ENCODE measurements around the gene SPPL2C.

Gene SPPL2C

GRCh38 chr17:45869676-45870341, 25.1 kb downstream of the SPPL2C start:
- TF ChIP-seq CTCF (conservative IDR thresholded peaks at IDR 0.05) (no peak), ZFX (IDR thresholded peaks at IDR 0.05) (no peak)
- H3K27ac ChIP-seq, result no peak overlapping the region

GRCh38 chr17:45870342-45870974, 25.8 kb downstream of the SPPL2C start:
- TF ChIP-seq ZFX (IDR thresholded peaks at IDR 0.05) (no peak), CTCF (conservative IDR thresholded peaks at IDR 0.05) (no peak)
- H3K27ac ChIP-seq, result no peak overlapping the region

- TF ChIP-seq ZFX (IDR thresholded peaks at IDR 0.05), result no peak
- no peak for TF ChIP-seq CTCF (conservative IDR thresholded peaks at IDR 0.05)
- H3K27ac ChIP-seq, result no peak overlapping the region
These were observed 27.0 kb downstream of the SPPL2C start for GRCh38 chr17:45871718-45872117.

GRCh38 chr17:45873728-45874127, 29.0 kb downstream of the SPPL2C start:
- TF ChIP-seq CTCF (conservative IDR thresholded peaks at IDR 0.05) (no peak), ZFX (IDR thresholded peaks at IDR 0.05) (no peak)
- H3K27ac ChIP-seq, result no peak overlapping the region

DNA sequence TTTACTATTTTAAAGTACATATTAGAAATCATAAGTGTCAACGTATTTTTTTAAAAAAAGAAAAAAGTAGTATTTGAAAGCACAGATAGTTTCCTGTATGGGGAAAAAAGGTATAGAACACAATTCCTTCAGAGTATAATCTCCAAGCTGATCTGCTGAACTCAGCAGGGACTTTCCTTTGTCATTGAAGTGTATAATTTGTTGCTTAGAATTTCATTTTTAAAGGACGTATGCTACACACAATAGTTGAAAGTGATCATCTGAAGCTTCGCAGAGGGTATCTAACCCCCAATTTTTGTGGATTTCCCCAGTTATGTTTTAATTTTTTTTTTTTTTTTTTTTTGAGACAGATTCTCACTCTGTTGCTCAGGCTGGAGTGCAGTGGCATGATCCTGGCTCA, 29.5 kb downstream of the SPPL2C start:
- no peak for TF ChIP-seq CTCF (conservative IDR thresholded peaks at IDR 0.05)
- no peak for TF ChIP-seq ZFX (IDR thresholded peaks at IDR 0.05)
- no peak overlapping the region for H3K27ac ChIP-seq

GRCh38 chr17:45876539-45876938, 31.9 kb downstream of the SPPL2C start:
- no peak for TF ChIP-seq CTCF (conservative IDR thresholded peaks at IDR 0.05)
- no peak for TF ChIP-seq ZFX (IDR thresholded peaks at IDR 0.05)
- H3K27ac ChIP-seq, result no peak overlapping the region

DNA sequence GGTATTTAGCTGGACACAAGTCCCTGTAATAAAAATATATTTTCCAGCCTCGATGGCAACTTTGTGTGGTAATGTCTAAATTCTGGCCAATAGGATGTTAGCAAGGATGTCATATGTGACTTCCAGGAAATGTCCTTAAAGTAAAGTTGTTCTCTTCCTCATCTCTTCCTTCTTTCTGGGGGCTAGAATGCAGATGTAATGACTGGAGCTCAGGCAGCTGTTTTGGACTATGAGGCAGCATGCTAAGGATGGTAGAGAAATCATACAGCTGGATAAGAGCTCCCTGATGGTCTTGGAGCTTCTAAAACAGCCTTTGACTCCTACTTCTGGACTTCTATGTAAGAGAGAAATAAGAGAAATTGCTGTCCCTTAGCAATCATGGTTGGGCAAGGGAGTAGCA, 32.8 kb downstream of the SPPL2C start:
- no peak overlapping the region for H3K27ac ChIP-seq
- TF ChIP-seq ZFX (IDR thresholded peaks at IDR 0.05), result no peak
- TF ChIP-seq CTCF (conservative IDR thresholded peaks at IDR 0.05), result no peak
